B cell (primary cell): Measurements from ENCODE around the gene DNAJA2. TPM values are rescaled to one million over a fixed set of nuclear protein-coding genes. Genes with fewer than 3 reads are reported as not detected.
A peak's percentile ranks its signal among the peaks of the same experiment; 100 is the strongest.

Experiments used
- ATAC-seq: fragments of 200-7000 bp; cut with Tn5 transposase; one replicate; pipeline ENCODE4 v1.10.0; 2021; ENCODE audit warnings: low read depth, mild to moderate bottlenecking, moderate number of reproducible peaks, moderate library complexity
- CTCF ChIA-PET: fragments of 350-600 bp; sonication (Branson Sonifier 250); formaldehyde crosslinking; loops from one replicate; lab custom pipeline; 2021; ENCODE audit warnings: antibody characterized with exemption, inconsistent platforms; lab: Charles Lee
- POLR2A ChIA-PET: fragments of 350-600 bp; sonication (Branson Sonifier 250); formaldehyde crosslinking; loops from one replicate; lab custom pipeline; 2021; ENCODE audit warnings: antibody characterized with exemption; lab: Charles Lee
- DNase-seq: peaks from one replicate; pipeline ENCODE4 v3.0.0; 2013
- H2AFZ ChIP-seq: 2 replicates; pipeline ENCODE4 v1.6.1; 2012; ENCODE audit warnings: mild to moderate bottlenecking, low read depth, low read length; ENCODE audit not compliant: insufficient read depth, poor library complexity, severe bottlenecking
- H3K27ac ChIP-seq, 2 donors: 1 replicate in 1 of 2; 2 replicates in 1 of 2; pipeline ENCODE4 v1.5.1; 2012 to 2013; ENCODE audit warnings: low read length in 2 of 2, mild to moderate bottlenecking in 2 of 2, moderate library complexity in 1 of 2
- H3K27me3 ChIP-seq, 4 experiments: fragments of 200-600 bp in 1 of 4; sonication (generic) in 1 of 4; replicated peaks in 1 of 4; 1 replicate in 2 of 4; 2 replicates in 2 of 4; pipeline versions ENCODE4 v1.6.1 to v1.7.0; 2013 to 2016; ENCODE audit warnings: low read length in 3 of 4, mild to moderate bottlenecking in 2 of 4, mixed read lengths in 1 of 4, moderate library complexity in 1 of 4; ENCODE audit not compliant: insufficient read depth in 4 of 4, control insufficient read depth in 3 of 4; ENCODE audit errors: control extremely low read depth in 1 of 4
- H3K36me3 ChIP-seq, 2 experiments: replicated peaks in 1 of 2; 1 replicate in 1 of 2; 2 replicates in 1 of 2; pipeline versions ENCODE4 v1.6.1 to v1.7.1; 2013; ENCODE audit warnings: low read length in 1 of 2; ENCODE audit not compliant: insufficient read depth in 2 of 2, control insufficient read depth in 1 of 2; ENCODE audit errors: control extremely low read depth in 1 of 2, extremely low read depth in 1 of 2
- H3K4me1 ChIP-seq, 2 donors: fragments of 200-600 bp in 1 of 2; sonication (generic) in 1 of 2; 1 replicate in 1 of 2; 2 replicates in 1 of 2; pipeline versions ENCODE4 v1.5.1 to v1.6.1; 2013 to 2017; ENCODE audit warnings: low read length in 2 of 2; ENCODE audit not compliant: control insufficient read depth in 2 of 2, insufficient read depth in 2 of 2
- H3K4me2 ChIP-seq: replicated peaks from 2 replicates; pipeline ENCODE3; 2012; ENCODE audit warnings: mild to moderate bottlenecking, low read depth, low read length; ENCODE audit not compliant: poor library complexity, severe bottlenecking
- H3K4me3 ChIP-seq, 5 experiments: fragments of 200-600 bp in 1 of 5; sonication (generic) in 1 of 5; 1 replicate in 3 of 5; 2 replicates in 2 of 5; pipeline versions ENCODE4 v1.5.1 to v1.7.0; 2011 to 2016; ENCODE audit warnings: low read length in 4 of 5, mild to moderate bottlenecking in 4 of 5, low read depth in 2 of 5, control low read depth in 1 of 5, moderate library complexity in 1 of 5; ENCODE audit not compliant: insufficient read depth in 1 of 5; ENCODE audit errors: control extremely low read depth in 1 of 5, extremely low read depth in 1 of 5
- H3K79me2 ChIP-seq: fragments of 200-600 bp; sonication (generic); one replicate; pipeline ENCODE4 v1.6.0; 2016; ENCODE audit warnings: low read length; ENCODE audit not compliant: control insufficient read depth, insufficient read depth
- H3K9ac ChIP-seq: fragments of 200-600 bp; sonication (generic); 2 replicates; pipeline ENCODE4 v1.6.1; 2017; ENCODE audit warnings: mild to moderate bottlenecking, low read length, moderate library complexity
- H3K9me3 ChIP-seq, 3 donors: one replicate each; pipeline versions ENCODE4 v1.6.1 to v1.7.1; 2013; ENCODE audit warnings: low read length in 2 of 3; ENCODE audit not compliant: control insufficient read depth in 2 of 3, insufficient read depth in 1 of 3; ENCODE audit errors: control extremely low read depth in 1 of 3
- H4K20me1 ChIP-seq: 2 replicates; pipeline ENCODE4 v1.6.0; 2012; ENCODE audit warnings: mild to moderate bottlenecking, low read length; ENCODE audit not compliant: insufficient read depth, control insufficient read depth, poor library complexity, severe bottlenecking
- H3K27ac Mint-ChIP-seq: one replicate; pipeline ENCODE4 v1.8.0; 2021; ENCODE audit warnings: mixed read lengths
- H3K27me3 Mint-ChIP-seq: one replicate; pipeline ENCODE4 v1.8.0; 2021; ENCODE audit warnings: mixed read lengths
- H3K4me1 Mint-ChIP-seq: one replicate; pipeline ENCODE4 v1.8.0; 2021; ENCODE audit warnings: mixed read lengths
- H3K4me3 Mint-ChIP-seq: one replicate; pipeline ENCODE4 v1.8.0; 2021; ENCODE audit warnings: mixed read lengths
- H3K9me3 Mint-ChIP-seq: one replicate; pipeline ENCODE4 v1.8.0; 2022; ENCODE audit warnings: mixed read lengths; ENCODE audit not compliant: insufficient read depth
- EZH2 ChIP-seq: IDR thresholded peaks from 2 replicates; pipeline ENCODE4 v1.6.1; 2012; ENCODE audit warnings: borderline replicate concordance, low read depth, mild to moderate bottlenecking, moderate library complexity, low read length; ENCODE audit not compliant: insufficient read depth, poor library complexity, severe bottlenecking
- WGBS: methylation state at CpG from one replicate; pipeline ENCODE4 v1.1.5; 2013; ENCODE audit warnings: missing lambda C conversion rate; ENCODE audit not compliant: insufficient coverage; 5-methylcytosine and 5-hydroxymethylcytosine counted together
- intact Hi-C: fragments of 100-400 bp; cut with micrococcal nuclease; formaldehyde crosslinking; loops from one replicate; pipeline ENCODE4 v1.10.0; 2022
- polyA plus RNA-seq: library from polyadenylated mRNA; depleted of rRNA; stranded (reverse); fragments of >200 nt; gene quantifications from 2 replicates; pipeline ENCODE4 v1.2.3, GENCODE V29; 2012
- total RNA-seq, 2 donors: library from RNA; stranded (reverse); fragments of 120-200 nt in 1 of 2; gene quantifications; 1 replicate in 1 of 2; 2 replicates in 1 of 2; pipeline versions ENCODE4 v1.2.3 to v1.2.4, GENCODE V29; 2013 to 2022
- TF ChIP-seq, protein P1 (sequence below): fragments of 200-600 bp; IDR thresholded peaks from one replicate; pipeline ENCODE4 v1.8.0; 2022; ENCODE audit warnings: antibody characterized with exemption, mild to moderate bottlenecking

The DNAJA2 gene
- total and polyA plus RNA-seq, 2 donors (not counting 1 experiment from before 2014, with no cell fraction given) = 8.8 to 57.0 TPM

DNA sequence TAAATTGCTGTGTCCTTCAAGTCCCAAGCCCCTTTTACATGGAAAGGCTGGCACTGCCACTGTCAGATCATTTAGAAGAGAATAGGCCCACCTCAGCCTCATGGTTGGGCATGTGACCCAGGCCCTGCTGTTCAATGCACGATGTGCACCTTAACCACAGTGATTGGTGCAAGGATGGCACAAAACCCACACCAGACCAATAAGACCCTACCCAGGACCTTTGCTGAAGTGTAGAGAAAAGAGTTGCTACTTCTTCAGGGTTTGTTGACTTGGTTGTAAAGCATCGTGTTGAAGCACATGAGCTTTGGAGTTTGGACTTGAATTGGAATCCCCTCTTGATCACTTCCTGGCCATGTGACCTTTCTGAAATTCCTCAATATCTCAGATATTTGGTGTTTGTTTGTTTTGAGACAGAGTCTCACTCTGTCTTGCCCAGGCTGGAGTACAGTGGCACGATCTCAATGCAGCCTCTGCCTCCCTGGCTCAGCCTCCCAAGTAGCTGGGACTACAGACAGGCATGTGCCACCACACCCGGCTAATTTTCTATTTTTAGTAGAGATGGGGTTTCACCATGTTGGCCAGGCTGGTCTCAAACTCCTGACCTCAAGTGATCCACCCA lies 24.8 kb downstream of the DNAJA2 start:
- Histone ChIP-seq H3K4me1 (no peaks in the 10 kb centered on the region), H3K27ac (no peak overlapping the region), H3K36me3 (no peaks in the 10 kb centered on the region), H2AFZ (no peak overlapping the region), H3K4me3 (no peak overlapping the region), H3K79me2 (no peaks in the 10 kb centered on the region), H3K9ac (no peak overlapping the region), H3K9me3 (no peaks in the 10 kb centered on the region), H4K20me1 (no peaks in the 10 kb centered on the region), H3K4me2 (no peak overlapping the region), H3K27me3 (no peaks in the 10 kb centered on the region)
- Mint-ChIP-seq H3K9me3 (no peaks in the 10 kb centered on the region), H3K27ac (no peak overlapping the region), H3K27me3 (no peaks in the 10 kb centered on the region), H3K4me1 (peaks cover 3% of the 10 kb centered on the region), H3K4me3 (no peak overlapping the region)
- no peak for DNase-seq
- no peak for TF ChIP-seq EZH2
- TF ChIP-seq, protein P1, sequence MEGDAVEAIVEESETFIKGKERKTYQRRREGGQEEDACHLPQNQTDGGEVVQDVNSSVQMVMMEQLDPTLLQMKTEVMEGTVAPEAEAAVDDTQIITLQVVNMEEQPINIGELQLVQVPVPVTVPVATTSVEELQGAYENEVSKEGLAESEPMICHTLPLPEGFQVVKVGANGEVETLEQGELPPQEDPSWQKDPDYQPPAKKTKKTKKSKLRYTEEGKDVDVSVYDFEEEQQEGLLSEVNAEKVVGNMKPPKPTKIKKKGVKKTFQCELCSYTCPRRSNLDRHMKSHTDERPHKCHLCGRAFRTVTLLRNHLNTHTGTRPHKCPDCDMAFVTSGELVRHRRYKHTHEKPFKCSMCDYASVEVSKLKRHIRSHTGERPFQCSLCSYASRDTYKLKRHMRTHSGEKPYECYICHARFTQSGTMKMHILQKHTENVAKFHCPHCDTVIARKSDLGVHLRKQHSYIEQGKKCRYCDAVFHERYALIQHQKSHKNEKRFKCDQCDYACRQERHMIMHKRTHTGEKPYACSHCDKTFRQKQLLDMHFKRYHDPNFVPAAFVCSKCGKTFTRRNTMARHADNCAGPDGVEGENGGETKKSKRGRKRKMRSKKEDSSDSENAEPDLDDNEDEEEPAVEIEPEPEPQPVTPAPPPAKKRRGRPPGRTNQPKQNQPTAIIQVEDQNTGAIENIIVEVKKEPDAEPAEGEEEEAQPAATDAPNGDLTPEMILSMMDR = no peak
- ChIA-PET POLR2A (no interaction called here), CTCF (interaction anchor here (0.6 to 3.7 kb wide), 16 partner anchors 18 to 1225 kb away, joined by 3 to 20 read pairs (median 4); partner anchors contain the start of genes ABCC12 and NETO2)
- ATAC-seq = no peak
- WGBS = 100% methylated on average over 1 of the region's 4 CpGs
- intact Hi-C loops = loop anchor here (1.0 to 5.0 kb wide), 2 partner anchors 89 to 1208 kb away; no protein-coding TSS in a partner anchor

DNA sequence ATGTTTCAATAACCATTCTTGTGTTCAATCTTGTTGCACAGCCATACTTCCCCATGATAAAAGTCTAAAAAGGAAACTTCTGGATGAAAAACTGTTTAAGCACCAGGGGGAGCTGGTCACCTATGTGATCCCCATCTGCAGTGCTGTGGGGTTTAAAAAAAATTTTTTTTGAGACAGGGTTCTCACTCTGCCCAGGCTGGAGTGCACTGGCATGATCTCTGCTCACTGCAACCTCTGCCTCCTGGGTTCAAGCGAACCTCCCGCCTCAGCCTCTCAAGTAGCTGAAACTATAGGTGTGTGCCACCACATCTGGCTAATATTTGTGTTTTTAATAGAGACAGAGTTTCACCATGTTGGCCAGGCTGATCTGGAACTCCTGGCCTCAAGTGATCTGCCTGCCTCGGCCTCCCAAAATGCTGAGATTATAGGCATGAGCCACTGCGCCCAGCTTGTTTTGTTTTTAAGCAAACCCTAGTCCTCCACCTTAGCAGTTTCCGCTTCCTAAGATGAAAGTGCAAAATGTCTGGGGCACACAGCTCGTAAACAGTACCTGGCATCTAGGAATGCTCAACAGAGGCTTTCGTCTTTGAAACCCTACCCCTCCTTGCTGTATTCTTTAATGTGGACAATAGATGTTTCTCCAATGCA lies 25.4 kb downstream of the DNAJA2 start:
- peak; percentile 68 for DNase-seq
- no peak overlapping the region for H3K4me3 Mint-ChIP-seq

More for the DNA sequence above, 25.4 kb downstream of the DNAJA2 start:
- ChIA-PET POLR2A (interaction anchor here (0.7 kb wide), 1 partner anchor 230 kb away, joined by 3 read pairs; no protein-coding TSS in a partner anchor), CTCF (interaction anchor here (0.6 to 3.7 kb wide), 16 partner anchors 15 to 1226 kb away, joined by 3 to 20 read pairs (median 4); partner anchors contain the start of genes ABCC12 and NETO2)
- Histone ChIP-seq H2AFZ (no peak overlapping the region), H3K9ac (no peak overlapping the region), H3K4me3 (no peak overlapping the region), H4K20me1 (no peaks in the 10 kb centered on the region), H3K36me3 (no peaks in the 10 kb centered on the region), H3K9me3 (no peaks in the 10 kb centered on the region), H3K4me1 (peaks cover 0 to 3% of the 10 kb centered on the region in 2 donors), H3K79me2 (no peaks in the 10 kb centered on the region), H3K27ac (no peak overlapping the region), H3K4me2 (no peak overlapping the region), H3K27me3 (no peaks in the 10 kb centered on the region)
- Mint-ChIP-seq H3K27ac (no peak overlapping the region), H3K27me3 (no peaks in the 10 kb centered on the region), H3K9me3 (no peaks in the 10 kb centered on the region), H3K4me1 (peaks cover 6% of the 10 kb centered on the region)
- ATAC-seq = peak; percentile 63
- intact Hi-C loops = loop anchor here (1.0 to 5.0 kb wide), 4 partner anchors 89 to 1217 kb away; no protein-coding TSS in a partner anchor
- TF ChIP-seq, protein P1 = peak; percentile 75
- no peak for TF ChIP-seq EZH2
- 85% methylated on average over 6 of the region's 7 CpGs for WGBS
